Adrenal gland (tissue), 5 donors: ENCODE measurements around the gene ITGB1BP1.

Experiments
- POLR2A ChIP-seq, 2 donors: fragments of 450-650 bp; IDR thresholded peaks; one replicate each; pipeline ENCODE4 v1.6.1; 2017; ENCODE audit warnings: antibody characterized with exemption in 2 of 2, mild to moderate bottlenecking in 2 of 2, moderate library complexity in 1 of 2
- TF ChIP-seq, protein P1 (sequence below), 6 experiments: fragments of 450-650 bp in 4 of 6; fragments of 200-600 bp in 2 of 6; sonication (generic) in 1 of 6; IDR thresholded peaks; 1 replicate in 5 of 6; 2 replicates in 1 of 6; pipeline versions ENCODE4 v1.5.1 to v1.8.0; 2016 to 2021; ENCODE audit warnings: antibody characterized with exemption in 6 of 6, mild to moderate bottlenecking in 2 of 6, moderate library complexity in 1 of 6
- donor health status: DM: no; HTN: no; CAD: no.

DNA sequence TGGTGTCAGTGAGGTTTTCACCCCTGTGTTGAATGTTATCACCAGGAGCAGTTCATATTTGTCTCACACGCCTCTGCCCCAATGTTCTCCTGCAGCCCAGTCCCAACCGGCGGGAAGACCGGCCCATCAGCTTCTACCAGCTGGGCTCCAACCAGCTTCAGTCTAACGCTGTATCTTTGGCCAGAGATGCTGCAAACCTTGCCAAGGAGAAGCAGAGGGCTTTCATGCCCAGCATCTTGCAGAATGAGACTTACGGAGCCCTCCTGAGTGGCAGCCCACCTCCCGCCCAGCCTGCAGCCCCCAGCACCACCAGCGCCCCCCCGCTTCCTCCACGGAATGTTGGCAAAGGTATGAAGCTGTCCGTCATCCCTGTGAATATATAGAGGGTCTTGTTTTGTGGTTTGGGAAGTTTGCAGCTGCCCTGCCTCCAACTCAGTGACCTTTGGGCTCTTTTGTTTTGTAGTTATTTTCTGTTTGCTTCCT, 35.1 kb downstream of the ITGB1BP1 start:
- TF ChIP-seq, protein P1, sequence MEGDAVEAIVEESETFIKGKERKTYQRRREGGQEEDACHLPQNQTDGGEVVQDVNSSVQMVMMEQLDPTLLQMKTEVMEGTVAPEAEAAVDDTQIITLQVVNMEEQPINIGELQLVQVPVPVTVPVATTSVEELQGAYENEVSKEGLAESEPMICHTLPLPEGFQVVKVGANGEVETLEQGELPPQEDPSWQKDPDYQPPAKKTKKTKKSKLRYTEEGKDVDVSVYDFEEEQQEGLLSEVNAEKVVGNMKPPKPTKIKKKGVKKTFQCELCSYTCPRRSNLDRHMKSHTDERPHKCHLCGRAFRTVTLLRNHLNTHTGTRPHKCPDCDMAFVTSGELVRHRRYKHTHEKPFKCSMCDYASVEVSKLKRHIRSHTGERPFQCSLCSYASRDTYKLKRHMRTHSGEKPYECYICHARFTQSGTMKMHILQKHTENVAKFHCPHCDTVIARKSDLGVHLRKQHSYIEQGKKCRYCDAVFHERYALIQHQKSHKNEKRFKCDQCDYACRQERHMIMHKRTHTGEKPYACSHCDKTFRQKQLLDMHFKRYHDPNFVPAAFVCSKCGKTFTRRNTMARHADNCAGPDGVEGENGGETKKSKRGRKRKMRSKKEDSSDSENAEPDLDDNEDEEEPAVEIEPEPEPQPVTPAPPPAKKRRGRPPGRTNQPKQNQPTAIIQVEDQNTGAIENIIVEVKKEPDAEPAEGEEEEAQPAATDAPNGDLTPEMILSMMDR (IDR thresholded peaks at IDR 0.05): no peak
- TF ChIP-seq POLR2A (IDR thresholded peaks at IDR 0.05): no peak
